Spleen (tissue), 11 donors: Measurements from ENCODE around the gene ZNF438. TPM values are rescaled to one million over a fixed set of nuclear protein-coding genes. Genes with fewer than 3 reads are reported as not detected.

ENCODE experiments used
- DNase-seq: peaks from one replicate; pipeline ENCODE4 v3.0.0-alpha.2; 2020
- H3K27ac ChIP-seq, 8 donors: fragments of 200-600 bp; sonication (generic) in 7 of 8; 1 replicate in 4 of 8; 2 replicates in 4 of 8; pipeline versions ENCODE4 v1.5.0 to v1.8.0; 2016 to 2021; ENCODE audit warnings: inconsistent platforms in 4 of 8, mild to moderate bottlenecking in 4 of 8, moderate library complexity in 1 of 8
- H3K27me3 ChIP-seq, 7 donors: fragments of 200-600 bp; sonication (generic) in 6 of 7; replicated peaks in 1 of 7; 1 replicate in 4 of 7; 2 replicates in 3 of 7; pipeline versions ENCODE4 v1.5.0 to v1.8.0; 2016 to 2021; ENCODE audit warnings: inconsistent platforms in 3 of 7, mild to moderate bottlenecking in 1 of 7
- H3K36me3 ChIP-seq, 6 donors: fragments of 200-600 bp; sonication (generic) in 5 of 6; 1 replicate in 4 of 6; 2 replicates in 2 of 6; pipeline versions ENCODE4 v1.5.0 to v1.8.0; 2016 to 2021; ENCODE audit warnings: inconsistent platforms in 2 of 6
- H3K4me1 ChIP-seq, 6 donors: fragments of 200-600 bp; sonication (generic) in 5 of 6; 1 replicate in 3 of 6; 2 replicates in 3 of 6; pipeline versions ENCODE4 v1.5.0 to v1.8.0; 2016 to 2021; ENCODE audit warnings: inconsistent platforms in 3 of 6
- H3K4me3 ChIP-seq, 8 donors: fragments of 200-600 bp; sonication (generic) in 7 of 8; 1 replicate in 4 of 8; 2 replicates in 4 of 8; pipeline versions ENCODE4 v1.5.0 to v1.8.0; 2016 to 2021; ENCODE audit warnings: inconsistent platforms in 4 of 8, mild to moderate bottlenecking in 4 of 8, moderate library complexity in 2 of 8
- H3K9me3 ChIP-seq, 8 donors: fragments of 200-600 bp; sonication (generic) in 7 of 8; 1 replicate in 4 of 8; 2 replicates in 4 of 8; pipeline versions ENCODE4 v1.5.0 to v1.8.0; 2016 to 2021; ENCODE audit warnings: inconsistent platforms in 4 of 8
- CTCF ChIP-seq, 11 experiments: fragments of 200-600 bp in 7 of 11; fragments of 450-650 bp in 4 of 11; sonication (generic) in 4 of 11; IDR thresholded peaks in 8 of 11; conservative IDR thresholded peaks in 3 of 11; 1 replicate in 7 of 11; 2 replicates in 4 of 11; pipeline versions ENCODE4 v1.4.0 to v1.8.0; 2016 to 2021; ENCODE audit warnings: antibody characterized with exemption in 11 of 11, inconsistent platforms in 4 of 11, mild to moderate bottlenecking in 1 of 11
- POLR2A ChIP-seq, 3 donors: fragments of 450-650 bp; IDR thresholded peaks; one replicate each; pipeline ENCODE4 v1.5.1; 2017; ENCODE audit warnings: antibody characterized with exemption in 3 of 3, mild to moderate bottlenecking in 1 of 3
- POLR2AphosphoS5 ChIP-seq, 3 donors: sonication (generic); formaldehyde crosslinking; IDR thresholded peaks; one replicate each; pipeline ENCODE4 v1.5.1; 2017; ENCODE audit warnings: antibody characterized with exemption in 3 of 3
- WGBS, 5 donors: extraction: QIAGEN DNeasy Blood & Tissue Kit in 3 of 5; methylation state at CpG; one replicate each; pipeline versions ENCODE4 v1.1.5 to v1.1.7; 2013 to 2018; 5-methylcytosine and 5-hydroxymethylcytosine counted together
- intact Hi-C: fragments of 100-400 bp; cut with DNase I; formaldehyde crosslinking; loops from one replicate; pipeline ENCODE4 v1.15.0; 2023; ENCODE audit warnings: low total_unique reads
- polyA plus RNA-seq, 3 donors: library from polyadenylated mRNA; stranded (reverse); fragments of 200-250 nt; gene quantifications; one replicate each; pipeline ENCODE4 v1.2.1, GENCODE V29; 2013
- total RNA-seq, 7 donors: library from RNA; depleted of rRNA in 3 of 7; stranded (reverse); fragments of >200 nt in 3 of 7; fragmentation: NEBNext Ultra II Directional in 4 of 7; extraction: Animal tissue kit (Norgen Biotek cat#: 25700) in 4 of 7; gene quantifications; one replicate each; pipeline versions ENCODE4 v1.1.0 to v1.2.1, GENCODE V29; 2016 to 2021
- donor health status: healthy with polysubstance abuse.
- donor health status: DM: no; HTN: no; CAD: no; lungs with moderate emphysema.
- donor health status: DM: no; HTN: no; CAD: no.
- donor health status: Bipolar disorder and iron deficiency.
- donor health status: healthy.
- donor health status: DM: no; HTN: no; CAD: no.
- donor health status: DM: yes; HTN: yes; CAD: no.

ZNF438 gene
- total and polyA plus RNA-seq, 10 donors, result 4.4 to 23.1 (median 13.9) TPM

GRCh38 chr10:30978843-30979242 lies 52.8 kb downstream of the ZNF438 start:
- intact Hi-C loops, result no loop called here

DNA sequence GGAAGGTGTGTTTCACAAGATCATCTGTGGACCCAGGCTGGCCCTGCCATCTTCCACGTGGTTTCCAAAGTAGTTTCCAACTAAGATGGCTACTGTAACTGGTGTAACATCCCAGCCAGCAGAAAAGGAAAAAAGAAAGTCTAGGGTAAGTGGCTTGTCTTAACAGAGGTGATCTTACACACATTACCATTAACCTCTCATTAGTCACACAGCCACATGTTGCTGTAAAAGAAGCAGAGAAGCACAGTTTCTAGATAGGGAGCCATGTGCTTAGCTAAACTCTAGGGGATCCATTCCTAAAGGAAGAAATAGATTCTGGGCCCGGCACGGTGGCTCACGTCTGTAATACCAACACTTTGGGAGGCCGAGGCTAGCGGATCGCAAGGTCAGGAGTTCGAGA lies 54.3 kb downstream of the ZNF438 start:
- Histone ChIP-seq H3K27ac (no peak overlapping the region), H3K27me3 (no peaks in the 10 kb centered on the region), H3K9me3 (peaks cover 0 to 16% (median 0%) of the 10 kb centered on the region in 8 donors), H3K4me1 (no peaks in the 10 kb centered on the region), H3K36me3 (peaks cover 0 to 25% (median 0%) of the 10 kb centered on the region in 6 donors), H3K4me3 (no peak overlapping the region)
- intact Hi-C loops, result no loop called here
- no peak for TF ChIP-seq POLR2A (IDR thresholded peaks at IDR 0.05)
- no peak for TF ChIP-seq CTCF (IDR thresholded peaks at IDR 0.05 in 8 of 11, conservative IDR thresholded peaks at IDR 0.05 in 3 of 11)
- no peak for TF ChIP-seq POLR2AphosphoS5 (IDR thresholded peaks at IDR 0.05)
- no peak for DNase-seq
- WGBS, 5 donors, result 92 to 96% (median 94%) methylated on average over 8 of the region's 8 CpGs

More at GRCh38 chr10:30978843-30979242, 52.8 kb downstream of the ZNF438 start:
- TF ChIP-seq POLR2A (IDR thresholded peaks at IDR 0.05), result no peak
- no peak for TF ChIP-seq POLR2AphosphoS5 (IDR thresholded peaks at IDR 0.05)
- TF ChIP-seq CTCF (IDR thresholded peaks at IDR 0.05 in 8 of 11, conservative IDR thresholded peaks at IDR 0.05 in 3 of 11), result no peak
- 94 to 100% (median 98%) methylated on average over 2 of the region's 2 CpGs for WGBS, 5 donors
- Histone ChIP-seq H3K27ac (no peak overlapping the region), H3K4me1 (peaks cover 0 to 7% (median 0%) of the 10 kb centered on the region in 6 donors), H3K4me3 (no peak overlapping the region), H3K9me3 (peaks cover 0 to 28% (median 6%) of the 10 kb centered on the region in 8 donors), H3K27me3 (no peaks in the 10 kb centered on the region), H3K36me3 (peaks cover 0 to 17% (median 0%) of the 10 kb centered on the region in 6 donors)
- DNase-seq, result no peak

DNA sequence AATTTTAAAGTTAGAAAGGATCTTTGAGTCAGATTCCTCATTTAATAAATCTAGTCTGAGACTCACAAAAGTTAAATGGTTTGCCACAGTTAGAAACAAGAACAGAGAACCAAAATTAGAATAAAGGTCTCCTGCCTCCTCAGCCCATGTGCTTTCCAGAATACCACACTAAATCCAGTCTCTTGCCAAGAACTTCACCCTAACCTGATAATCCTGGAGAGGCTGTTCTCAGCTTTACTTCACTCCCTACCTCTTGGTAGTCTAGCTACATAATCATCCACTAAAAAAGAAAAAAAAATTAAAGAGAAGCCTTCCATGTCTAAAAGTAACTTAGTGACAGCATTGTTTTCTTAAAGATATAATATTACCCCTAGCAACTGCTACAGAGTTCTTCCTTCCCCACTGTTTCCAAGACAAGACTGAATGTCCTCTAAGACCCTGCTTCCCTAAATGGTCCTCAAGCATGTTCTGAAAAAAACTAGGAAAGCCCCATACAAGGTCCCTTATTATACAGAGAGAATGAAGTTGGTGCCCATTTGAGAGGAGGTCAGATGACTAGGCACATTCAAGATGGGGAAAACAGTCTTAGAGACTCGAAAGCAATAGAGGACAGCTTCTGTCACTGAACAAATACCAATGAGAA lies 56.8 kb downstream of the ZNF438 start:
- Histone ChIP-seq H3K4me3 (no peak overlapping the region), H3K36me3 (peaks cover 0 to 22% (median 0%) of the 10 kb centered on the region in 6 donors), H3K27ac (peak overlapping the region in 1 of 8 donors; percentile 12), H3K4me1 (no peaks in the 10 kb centered on the region), H3K27me3 (no peaks in the 10 kb centered on the region), H3K9me3 (peaks cover 0 to 9% (median 0%) of the 10 kb centered on the region in 8 donors)
- 87 to 100% (median 90%) methylated on average over 1 of the region's 1 CpG for WGBS, 5 donors
- TF ChIP-seq POLR2A (IDR thresholded peaks at IDR 0.05) (no peak), CTCF (IDR thresholded peaks at IDR 0.05 in 8 of 11, conservative IDR thresholded peaks at IDR 0.05 in 3 of 11) (no peak), POLR2AphosphoS5 (IDR thresholded peaks at IDR 0.05) (no peak)
- intact Hi-C loops, result no loop called here
- DNase-seq, result no peak

GRCh38 chr10:30974355-30974754 lies 57.3 kb downstream of the ZNF438 start:
- H3K27ac ChIP-seq, result no peak overlapping the region
- H3K4me3 ChIP-seq, result no peak overlapping the region
- H3K9me3 ChIP-seq, result peaks cover 0 to 5% (median 0%) of the 10 kb centered on the region in 8 donors
- WGBS, 5 donors, result 91 to 94% (median 92%) methylated on average over 5 of the region's 5 CpGs
- no peaks in the 10 kb centered on the region for H3K27me3 ChIP-seq
- TF ChIP-seq CTCF (IDR thresholded peaks at IDR 0.05 in 8 of 11, conservative IDR thresholded peaks at IDR 0.05 in 3 of 11) (no peak), POLR2AphosphoS5 (IDR thresholded peaks at IDR 0.05) (no peak), POLR2A (IDR thresholded peaks at IDR 0.05) (no peak)
- DNase-seq, result no peak
- H3K4me1 ChIP-seq, result no peaks in the 10 kb centered on the region
- intact Hi-C loops, result no loop called here
- H3K36me3 ChIP-seq, result peaks cover 0 to 20% (median 0%) of the 10 kb centered on the region in 6 donors
